NCI-H82 treated with DMSO at 0.1 percent for 48 hours (cell line): Measurements from ENCODE around the gene SPATA25.

Experiments used
- DNase-seq: peaks from one replicate; lab custom pipeline; 2025; ENCODE audit not compliant: unreplicated experiment; lab: John Stamatoyannopoulos, UW

Gene SPATA25

GRCh38 chr20:45867136-45867818, 20.1 kb downstream of the SPATA25 start:
- DNase-seq = no peak

DNA sequence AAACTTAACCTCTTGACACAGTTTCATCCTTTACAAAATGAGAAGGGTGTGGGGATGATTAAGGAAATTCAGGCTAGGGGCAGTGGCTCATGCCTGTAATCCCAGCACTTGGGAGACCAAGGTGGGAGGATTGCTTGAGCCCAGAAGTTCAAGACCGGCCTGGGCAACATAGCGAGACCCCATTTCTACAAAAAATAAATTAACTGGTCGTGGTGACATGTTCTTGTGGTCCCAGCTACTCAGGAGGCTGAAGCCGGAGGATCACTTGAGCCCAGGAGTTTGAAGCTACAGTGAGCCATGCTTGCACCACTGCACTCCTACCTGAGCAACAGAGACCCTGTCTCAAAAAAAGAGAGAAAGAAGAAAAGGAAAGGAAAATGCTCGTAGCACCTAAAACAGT, 21.0 kb downstream of the SPATA25 start:
- no peak for DNase-seq

- DNase-seq = no peak
Measured at GRCh38 chr20:45863543-45864470, 23.6 kb downstream of the SPATA25 start.

DNA sequence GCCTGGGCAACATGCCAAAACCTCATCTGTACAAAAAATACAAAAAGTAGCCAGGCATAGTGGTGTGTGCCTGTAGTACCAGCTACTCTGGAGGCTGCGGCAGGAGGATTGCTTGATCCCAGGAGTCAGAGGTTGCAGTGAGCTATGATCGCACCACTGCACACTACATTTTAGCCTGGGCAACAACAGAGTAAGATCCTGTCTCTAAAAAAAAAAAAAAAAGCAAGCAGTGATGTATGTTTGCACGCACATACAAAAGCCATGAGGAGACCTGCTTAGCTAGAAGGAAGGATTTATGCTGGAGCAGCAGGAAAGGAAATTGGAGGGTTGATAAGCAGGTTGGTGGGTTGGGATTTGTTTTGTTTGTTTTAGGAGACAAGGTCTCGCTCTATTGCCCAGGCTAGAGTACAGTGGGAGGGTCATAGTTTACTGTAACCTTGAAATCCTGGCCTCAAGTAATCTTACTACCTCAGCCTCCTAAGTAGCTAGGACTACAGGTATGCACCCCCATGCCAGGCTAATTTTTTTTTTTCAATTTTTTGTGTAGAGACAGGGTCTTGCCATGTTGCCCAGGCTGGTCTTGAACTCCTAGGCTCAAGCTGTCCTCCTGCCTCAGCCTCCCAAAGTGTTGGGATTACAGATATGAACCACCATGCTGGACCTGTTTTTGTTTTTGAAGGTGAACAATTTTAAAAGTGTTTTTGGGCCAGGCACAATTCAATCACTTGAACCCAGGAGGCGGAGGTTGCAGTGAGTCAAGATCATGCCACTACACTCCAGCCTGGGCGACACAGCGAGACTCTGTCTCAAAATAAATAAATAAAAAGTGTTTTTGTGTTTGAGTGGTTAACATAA, 26.0 kb downstream of the SPATA25 start:
- DNase-seq = peak; percentile 60

GRCh38 chr20:45860560-45861220, 26.7 kb downstream of the SPATA25 start:
- DNase-seq = peak; percentile 98

DNA sequence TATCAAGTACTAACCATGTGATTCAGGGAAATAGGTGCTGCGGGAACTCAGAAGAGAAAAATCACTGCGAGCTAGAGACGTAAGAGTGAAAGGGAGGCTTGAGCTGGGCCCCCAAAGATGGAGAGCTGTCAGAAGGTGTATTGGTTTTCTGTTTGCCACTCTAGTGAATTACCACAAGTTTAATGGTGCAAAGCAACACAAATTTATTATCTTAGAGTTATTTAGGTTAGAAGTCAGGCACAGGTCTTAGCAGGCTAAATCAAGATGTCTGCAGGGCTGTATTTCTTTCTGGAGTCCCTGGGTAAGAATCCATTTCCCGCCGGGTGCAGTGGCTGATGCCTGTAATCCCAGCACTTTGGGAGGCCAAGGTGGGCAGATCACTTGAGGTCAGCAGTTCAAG, 27.5 kb downstream of the SPATA25 start:
- no peak for DNase-seq

DNA sequence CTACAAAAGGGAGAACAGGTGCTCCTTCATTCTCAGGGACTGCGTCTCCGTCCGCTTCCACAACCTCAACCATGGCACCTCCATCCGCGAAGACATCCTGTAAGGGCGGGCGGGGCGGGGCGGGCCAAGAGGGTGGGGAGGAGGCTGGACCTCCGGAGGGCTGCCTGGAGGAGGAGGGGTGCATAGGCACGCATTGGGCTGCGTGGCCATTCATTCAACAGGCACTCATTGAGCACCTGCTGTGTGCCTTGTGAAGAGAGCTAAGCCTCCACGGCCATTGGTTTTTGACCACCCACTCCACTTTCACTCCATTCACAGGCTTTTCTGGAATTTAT, 29.6 kb downstream of the SPATA25 start:
- no peak for DNase-seq

DNA sequence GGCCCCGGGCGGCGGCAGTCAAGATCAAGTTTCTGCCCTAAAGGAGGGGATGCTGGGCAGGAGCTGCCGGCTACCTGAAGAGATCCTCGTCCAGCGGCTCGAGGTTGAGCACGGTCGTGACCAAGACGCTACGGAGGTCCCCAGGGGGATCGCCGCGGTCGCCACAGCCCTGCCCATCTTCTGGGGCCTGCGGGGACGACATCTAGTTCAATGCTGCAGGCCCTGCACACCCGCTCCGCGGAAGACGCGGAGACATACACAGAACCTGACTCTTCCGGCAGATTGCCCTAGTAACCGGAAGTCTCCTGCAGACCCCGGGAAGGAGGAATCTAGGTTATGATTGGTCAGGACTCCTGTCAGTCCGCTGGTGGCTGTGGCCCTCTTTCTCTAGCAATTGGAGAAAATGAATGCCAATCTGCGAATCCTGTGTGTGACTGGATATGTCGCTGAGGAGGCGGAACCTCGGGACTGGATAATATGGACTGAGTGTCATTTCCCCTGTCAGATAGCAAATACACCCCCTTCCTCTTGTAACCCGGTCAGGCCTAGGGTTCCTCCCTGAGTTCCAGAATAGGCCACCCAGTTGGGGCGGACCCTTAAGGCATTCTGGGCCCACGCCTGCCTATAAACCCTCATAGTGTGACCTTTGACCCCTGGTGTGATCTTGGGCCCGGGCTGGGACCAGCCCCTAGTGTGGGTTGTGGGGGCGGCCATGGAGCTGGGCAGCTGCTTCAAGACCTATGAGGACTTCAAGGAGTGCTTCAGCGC, 30.1 kb downstream of the SPATA25 start, which contains the start of the genes ACOT8 and ZSWIM3:
TSS of gene ACOT8 (minus strand) at position 279 of the 768 bp plus-strand sequence. CDS start at position 202, 77 bp downstream.
TSS of gene ZSWIM3 (plus strand) at position 501 of the 768 bp plus-strand sequence. CDS start at position 713, 212 bp downstream.
- peak; percentile 100 for DNase-seq

DNA sequence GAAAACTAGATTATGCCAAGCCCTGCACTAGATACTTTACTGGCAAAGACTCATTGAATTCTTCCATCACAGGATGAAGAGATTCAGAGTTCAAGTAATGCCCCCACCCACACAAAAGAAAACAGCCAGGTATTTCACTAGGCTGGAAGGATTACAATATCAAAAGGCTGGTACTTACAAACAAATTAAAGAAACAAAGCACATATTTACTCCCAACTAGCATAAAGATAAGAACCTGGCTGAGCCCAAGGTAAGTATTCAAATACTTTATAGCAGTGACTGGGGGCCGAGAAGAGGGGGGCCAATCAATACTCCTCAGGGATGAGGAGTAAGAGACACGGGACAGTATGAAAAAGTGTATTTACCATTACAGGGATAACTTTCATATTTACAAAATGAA, 33.9 kb downstream of the SPATA25 start:
- no peak for DNase-seq

DNA sequence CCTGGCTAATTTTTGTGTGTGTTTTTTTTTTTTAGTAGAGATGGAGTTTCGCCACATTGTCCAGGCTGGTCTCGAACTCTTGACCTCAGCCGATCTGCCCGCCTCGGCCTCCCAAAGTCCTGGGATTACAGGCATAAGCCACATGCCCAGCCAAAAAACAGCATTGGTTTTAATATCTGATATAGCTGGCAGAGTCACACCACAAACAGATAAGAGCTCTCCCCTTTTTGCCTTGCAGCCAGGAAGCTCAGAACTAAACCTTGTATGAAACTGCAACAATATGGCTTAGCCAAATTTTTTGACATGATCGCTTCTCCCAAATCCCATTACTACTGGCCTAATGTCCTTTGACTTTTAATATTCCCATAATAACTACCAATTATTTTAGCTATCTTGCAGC, 35.1 kb downstream of the SPATA25 start:
- DNase-seq = no peak

GRCh38 chr20:45851501-45851900, 35.9 kb downstream of the SPATA25 start:
- DNase-seq = no peak

GRCh38 chr20:45850926-45851325, 36.5 kb downstream of the SPATA25 start:
- no peak for DNase-seq

DNA sequence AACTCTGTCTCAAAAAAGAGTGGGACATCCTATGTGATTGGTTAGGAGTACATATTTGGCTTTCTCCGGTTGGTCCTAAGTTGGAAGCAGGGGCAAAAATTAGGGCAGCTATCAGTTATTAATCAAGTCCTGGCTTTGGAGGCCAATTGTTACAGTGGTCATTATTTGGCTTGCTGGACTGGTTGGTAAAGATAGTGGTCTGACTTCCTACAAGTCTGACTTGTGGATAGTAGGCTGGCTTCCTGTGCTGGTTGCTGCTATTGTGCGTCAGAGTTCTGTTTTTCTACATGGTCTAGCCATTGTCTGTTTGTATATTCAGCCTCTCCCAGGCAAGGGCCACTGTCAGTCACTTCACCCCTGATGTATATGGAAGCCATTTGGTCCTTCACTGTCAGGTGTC, 37.2 kb downstream of the SPATA25 start:
- DNase-seq = no peak

DNA sequence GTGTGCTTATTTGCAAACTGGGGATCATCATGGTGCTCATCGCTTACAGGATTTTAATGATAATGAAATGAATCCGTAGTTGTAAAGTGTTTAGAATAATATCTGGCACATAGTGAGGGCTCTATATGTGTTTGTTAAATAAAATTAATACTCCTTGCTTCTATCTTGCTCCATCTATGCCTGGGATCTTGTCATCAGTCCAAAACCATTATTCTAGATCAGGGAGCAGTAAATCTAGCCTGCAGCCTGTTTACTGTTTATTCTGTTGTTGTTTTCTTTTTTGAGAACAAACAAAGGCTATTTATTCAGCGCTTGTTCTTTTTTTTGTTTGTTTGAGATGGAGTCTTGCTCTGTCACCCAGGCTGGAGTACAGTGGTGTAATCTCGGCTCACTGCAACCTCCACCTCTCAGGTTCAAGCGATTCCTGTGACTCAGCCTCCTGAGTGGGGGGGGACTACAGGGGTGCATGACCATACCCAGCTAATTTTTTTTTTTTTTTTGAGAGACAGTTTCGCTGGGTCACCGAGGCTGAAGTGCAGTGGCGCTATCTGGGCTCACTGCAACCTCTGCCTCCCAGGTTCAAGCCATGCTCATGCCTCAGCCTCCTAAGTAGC, 38.3 kb downstream of the SPATA25 start:
- DNase-seq = no peak

DNA sequence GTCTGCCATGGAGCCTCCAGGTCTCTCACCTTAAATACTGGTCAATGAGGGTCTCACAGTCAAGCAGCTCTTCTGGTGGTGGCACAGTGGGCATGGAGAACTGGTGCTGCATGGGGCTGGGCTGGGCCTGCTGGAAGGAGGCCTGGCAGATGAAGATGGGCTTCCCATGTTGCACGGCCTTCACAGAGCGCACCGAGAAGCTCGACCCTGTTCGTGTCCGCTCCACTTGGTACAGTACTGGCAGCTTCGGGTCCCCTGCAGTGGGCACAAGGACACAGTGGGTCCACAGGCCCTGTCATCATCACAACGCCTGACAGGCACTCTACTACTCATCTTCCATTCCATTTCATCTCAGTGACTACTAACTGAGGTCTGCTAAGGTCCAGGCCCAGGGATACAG, 39.0 kb downstream of the SPATA25 start:
- DNase-seq = no peak

DNA sequence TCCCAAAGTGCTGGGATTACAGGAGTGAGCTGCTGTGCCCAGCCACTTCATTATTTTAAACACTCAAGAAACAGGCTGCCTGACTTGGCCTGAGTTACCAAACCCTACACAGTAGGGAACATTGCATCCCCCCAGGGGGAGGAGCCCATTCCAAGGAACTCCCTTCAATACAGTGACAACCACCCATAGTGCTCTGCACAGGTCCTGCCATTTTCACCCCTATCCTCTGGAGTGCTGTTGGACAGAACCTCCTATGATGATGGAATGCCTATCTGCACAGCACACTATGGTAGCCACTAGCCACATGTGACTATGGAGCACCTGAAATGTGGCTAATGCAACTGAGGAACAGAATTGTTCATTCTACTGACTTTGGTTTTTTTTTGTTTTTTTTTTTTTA, 42.0 kb downstream of the SPATA25 start:
- no peak for DNase-seq

DNA sequence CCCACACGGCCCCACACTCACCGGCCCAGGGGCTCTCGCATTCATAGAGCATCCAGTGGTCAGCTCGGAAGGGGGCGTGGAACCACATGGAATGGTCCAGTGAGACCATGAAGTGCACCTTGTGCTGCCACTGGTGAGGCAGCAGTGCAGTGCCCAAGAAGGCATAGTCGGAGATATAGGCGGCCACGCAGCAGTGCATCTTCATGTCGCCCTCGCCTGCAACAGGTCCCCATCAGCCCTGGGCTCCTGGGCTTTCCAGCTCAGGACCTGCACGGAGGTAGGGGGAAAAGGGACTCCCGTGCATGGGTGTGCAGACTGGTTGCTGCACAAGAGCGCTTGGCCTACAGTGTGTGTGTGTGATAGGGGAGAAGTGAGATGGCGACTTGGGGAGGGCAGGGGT, 43.9 kb downstream of the SPATA25 start:
- DNase-seq = no peak

DNA sequence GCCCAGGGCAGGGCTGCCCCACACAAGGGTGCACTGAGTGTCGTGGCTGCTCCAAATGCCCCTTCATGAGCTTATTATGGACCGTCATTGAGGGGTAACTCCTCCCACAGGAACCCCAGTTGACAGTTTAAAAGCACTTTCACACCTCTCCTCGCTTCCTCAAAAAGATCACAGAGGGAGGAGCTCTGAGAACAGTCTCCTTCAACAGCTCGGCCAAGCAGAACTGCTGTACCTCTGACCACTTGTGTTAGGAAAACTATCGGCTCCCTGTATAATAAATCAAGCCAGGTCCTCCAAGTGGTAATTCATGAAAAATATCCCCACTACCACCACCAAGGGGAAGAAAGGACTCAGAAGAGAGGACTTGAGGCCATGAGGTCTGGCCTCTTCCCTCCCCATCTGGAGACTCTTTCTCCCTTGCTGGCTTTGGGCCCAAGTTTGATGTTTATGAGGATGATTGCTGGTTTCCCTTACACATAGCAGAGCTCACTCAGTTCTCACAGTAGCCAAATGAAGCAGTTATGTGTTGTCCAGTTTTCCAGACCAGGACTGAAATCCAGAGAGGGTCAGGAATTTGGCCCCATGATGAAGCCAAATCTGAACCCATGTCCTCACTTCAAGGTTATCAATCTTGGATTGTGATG, 45.1 kb downstream of the SPATA25 start:
- DNase-seq = no peak
